OCI-LY3 (cell line): ENCODE results near the gene USF1.
"Not testable (repeated sequence)": the region's sequence is repeated elsewhere in the genome, so short reads cannot be mapped to it uniquely, and the experiment has no call there.

Experiments
- H2AFZ ChIP-seq: fragments of 200-600, 300-600 bp; shearing (Covaris generic); 2 replicates; pipeline ENCODE4 v1.6.0; 2014; ENCODE audit warnings: antibody characterized with exemption, low read depth, low read length
- H3K27ac ChIP-seq: fragments of 200-600, 300-600 bp; sonication (generic); 2 replicates; pipeline ENCODE4 v1.5.1; 2014; ENCODE audit warnings: mild to moderate bottlenecking, low read length, moderate library complexity, mixed read lengths
- H3K27me3 ChIP-seq: fragments of 200-600, 300-600 bp; sonication (generic); 2 replicates; pipeline ENCODE4 v1.6.1; 2014; ENCODE audit warnings: low read depth, low read length, mixed read lengths
- H3K36me3 ChIP-seq: fragments of 200-600, 300-600 bp; sonication (generic); replicated peaks from 2 replicates; pipeline ENCODE3; 2014; ENCODE audit warnings: low read depth, low read length, mixed read lengths
- H3K4me1 ChIP-seq: fragments of 300-600, 200-600 bp; sonication (generic); 2 replicates; pipeline ENCODE4 v1.6.1; 2014; ENCODE audit warnings: low read length, mixed read lengths
- H3K4me2 ChIP-seq: fragments of 200-600, 300-600 bp; sonication (generic); 2 replicates; pipeline ENCODE4 v1.6.1; 2014; ENCODE audit warnings: low read length, mixed read lengths
- H3K4me3 ChIP-seq: fragments of 300-600, 200-600 bp; sonication (generic); 2 replicates; pipeline ENCODE4 v1.5.1; 2014; ENCODE audit warnings: antibody characterized with exemption, mild to moderate bottlenecking, low read length, moderate library complexity
- H3K79me2 ChIP-seq: fragments of 300-600, 200-600 bp; shearing (Covaris generic); 2 replicates; pipeline ENCODE4 v1.6.1; 2014; ENCODE audit warnings: mild to moderate bottlenecking, low read length, mixed read lengths
- H3K9ac ChIP-seq: fragments of 300-600, 200-600 bp; shearing (Covaris generic); 2 replicates; pipeline ENCODE4 v1.6.0; 2014; ENCODE audit warnings: mild to moderate bottlenecking, low read length, moderate library complexity
- H3K9me3 ChIP-seq: fragments of 200-600, 300-600 bp; shearing (Covaris generic); 2 replicates; pipeline ENCODE4 v1.6.1; 2014; ENCODE audit warnings: low read length, mixed read lengths; ENCODE audit not compliant: insufficient read depth
- H4K20me1 ChIP-seq: fragments of 200-600, 300-600 bp; sonication (generic); 2 replicates; pipeline ENCODE4 v1.6.1; 2016; ENCODE audit warnings: low read length, mixed read lengths; ENCODE audit not compliant: insufficient read depth
- EZH2phosphoT487 ChIP-seq: fragments of 200-600 bp; shearing (Covaris generic); IDR thresholded peaks from 2 replicates; pipeline ENCODE4 v1.6.1; 2018; ENCODE audit warnings: antibody characterized with exemption, mixed run types, low read depth
- TF ChIP-seq, protein P1 (sequence below): fragments of 200-600, 300-600 bp; sonication (generic); IDR thresholded peaks from 2 replicates; pipeline ENCODE4 v1.5.1; 2014; ENCODE audit warnings: antibody characterized with exemption, low read length, low read depth

The USF1 gene

GRCh38 chr1:161019751-161020495 lies 25.9 kb downstream of the USF1 start:
- Histone ChIP-seq H2AFZ (no peak overlapping the region), H3K4me3 (peak overlapping the region; percentile 82), H3K27ac (no peak overlapping the region), H3K4me1 (peaks cover 16% of the 10 kb centered on the region), H3K9me3 (no peaks in the 10 kb centered on the region), H3K36me3 (no peaks in the 10 kb centered on the region), H3K79me2 (no peaks in the 10 kb centered on the region), H4K20me1 (no peaks in the 10 kb centered on the region), H3K4me2 (peak overlapping the region; percentile 82), H3K9ac (no peak overlapping the region), H3K27me3 (peaks cover 26% of the 10 kb centered on the region)
- no peak for TF ChIP-seq EZH2phosphoT487
- TF ChIP-seq, protein P1, sequence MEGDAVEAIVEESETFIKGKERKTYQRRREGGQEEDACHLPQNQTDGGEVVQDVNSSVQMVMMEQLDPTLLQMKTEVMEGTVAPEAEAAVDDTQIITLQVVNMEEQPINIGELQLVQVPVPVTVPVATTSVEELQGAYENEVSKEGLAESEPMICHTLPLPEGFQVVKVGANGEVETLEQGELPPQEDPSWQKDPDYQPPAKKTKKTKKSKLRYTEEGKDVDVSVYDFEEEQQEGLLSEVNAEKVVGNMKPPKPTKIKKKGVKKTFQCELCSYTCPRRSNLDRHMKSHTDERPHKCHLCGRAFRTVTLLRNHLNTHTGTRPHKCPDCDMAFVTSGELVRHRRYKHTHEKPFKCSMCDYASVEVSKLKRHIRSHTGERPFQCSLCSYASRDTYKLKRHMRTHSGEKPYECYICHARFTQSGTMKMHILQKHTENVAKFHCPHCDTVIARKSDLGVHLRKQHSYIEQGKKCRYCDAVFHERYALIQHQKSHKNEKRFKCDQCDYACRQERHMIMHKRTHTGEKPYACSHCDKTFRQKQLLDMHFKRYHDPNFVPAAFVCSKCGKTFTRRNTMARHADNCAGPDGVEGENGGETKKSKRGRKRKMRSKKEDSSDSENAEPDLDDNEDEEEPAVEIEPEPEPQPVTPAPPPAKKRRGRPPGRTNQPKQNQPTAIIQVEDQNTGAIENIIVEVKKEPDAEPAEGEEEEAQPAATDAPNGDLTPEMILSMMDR = no peak

DNA sequence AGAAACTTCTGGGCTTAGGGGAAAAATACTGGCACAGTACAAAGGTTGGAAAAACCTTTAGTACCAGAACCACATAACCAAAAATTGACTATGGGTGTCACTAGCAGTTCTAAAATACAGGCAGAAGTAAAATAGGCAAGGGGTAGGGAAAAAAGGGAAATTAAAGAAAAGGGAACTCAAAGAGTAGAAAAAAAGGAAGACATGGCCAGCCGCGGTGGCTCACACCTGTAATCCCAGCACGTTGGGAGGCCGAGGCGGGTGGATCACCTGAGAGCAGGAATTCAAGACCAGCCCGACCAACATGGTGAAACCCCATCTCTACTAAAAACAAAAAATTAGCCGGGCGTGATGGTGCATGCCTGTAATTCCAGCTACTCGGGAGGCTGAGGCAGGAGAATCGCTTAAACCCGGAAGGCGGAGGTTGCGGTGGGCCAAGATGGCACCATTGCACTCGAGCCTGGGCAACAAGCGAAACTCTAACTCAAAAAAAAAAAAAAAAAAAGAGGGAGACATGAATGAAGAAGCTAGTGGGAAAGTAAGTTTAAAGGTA lies 26.6 kb downstream of the USF1 start:
- not testable (repeated sequence) for H3K27ac ChIP-seq, H3K79me2 ChIP-seq, H3K36me3 ChIP-seq, H3K4me3 ChIP-seq, H3K9ac ChIP-seq, H2AFZ ChIP-seq, H3K4me2 ChIP-seq, H3K9me3 ChIP-seq, H4K20me1 ChIP-seq
- Histone ChIP-seq H3K4me1 (peaks cover 16% of the 10 kb centered on the region), H3K27me3 (peaks cover 26% of the 10 kb centered on the region)

DNA sequence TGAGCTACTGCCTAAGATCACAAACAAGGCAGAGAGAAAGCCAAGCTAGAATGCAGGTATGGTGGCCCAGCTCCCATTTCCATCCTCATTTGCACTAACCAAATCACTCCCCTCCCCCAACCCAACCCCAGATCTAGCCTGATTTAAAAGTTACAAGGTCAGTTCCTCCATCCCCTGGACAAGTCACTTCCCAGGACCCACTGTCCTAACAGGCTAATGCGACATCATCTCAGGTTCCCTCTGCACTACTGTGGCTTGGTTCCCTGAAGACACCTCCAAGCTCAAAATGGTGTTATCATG lies 27.2 kb downstream of the USF1 start:
- Histone ChIP-seq H3K27me3 (peaks cover 26% of the 10 kb centered on the region), H3K4me1 (peaks cover 22% of the 10 kb centered on the region), H3K4me2 (no peak overlapping the region), H4K20me1 (no peaks in the 10 kb centered on the region), H2AFZ (no peak overlapping the region), H3K27ac (no peak overlapping the region), H3K4me3 (no peak overlapping the region), H3K79me2 (no peaks in the 10 kb centered on the region), H3K36me3 (no peaks in the 10 kb centered on the region), H3K9ac (no peak overlapping the region), H3K9me3 (no peaks in the 10 kb centered on the region)
- no peak for TF ChIP-seq EZH2phosphoT487
- TF ChIP-seq, protein P1 = no peak

DNA sequence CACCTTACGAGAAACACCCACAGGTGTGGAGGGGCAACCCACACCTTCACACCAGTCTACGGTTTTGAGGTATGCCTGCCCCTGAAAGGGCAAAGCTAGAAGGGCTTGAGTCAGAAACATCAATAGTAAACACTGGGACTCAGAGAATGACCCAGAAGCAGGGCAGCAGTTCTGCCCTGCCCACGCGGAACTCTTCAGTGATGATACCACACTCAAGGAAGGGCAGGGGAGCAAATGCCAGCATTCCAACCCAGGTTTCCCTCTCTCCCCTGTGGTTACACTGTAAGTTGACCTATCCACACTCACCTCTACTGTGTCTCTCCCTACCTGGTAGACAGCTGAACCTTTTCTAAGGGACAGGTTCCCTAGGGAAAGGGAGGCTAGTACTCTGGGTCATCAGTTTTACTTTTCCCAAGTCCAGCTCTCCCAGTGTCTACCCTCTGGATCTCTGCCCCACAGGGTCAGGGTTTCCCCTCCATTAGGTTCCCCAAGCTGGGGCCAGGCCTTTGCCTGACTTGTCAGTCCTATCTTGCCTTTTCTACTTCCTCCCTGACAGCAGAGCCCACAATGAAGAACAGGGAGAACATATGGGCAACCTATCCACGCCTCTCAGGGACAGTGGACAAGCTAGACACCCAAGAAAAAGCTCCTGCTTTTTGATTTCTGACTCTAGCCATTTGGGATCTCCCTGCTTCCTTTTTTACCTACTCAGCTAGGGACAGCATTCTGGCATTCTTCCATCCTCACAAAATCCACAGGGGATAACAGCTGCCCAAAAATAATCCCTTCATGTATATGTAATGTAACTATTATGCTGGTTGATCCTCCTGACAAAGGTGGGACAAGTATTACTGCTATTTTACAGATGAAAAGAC lies 27.8 kb downstream of the USF1 start:
- peaks cover 28% of the 10 kb centered on the region for H3K4me1 ChIP-seq
- no peak overlapping the region for H3K27ac ChIP-seq
- H3K9me3 ChIP-seq = no peaks in the 10 kb centered on the region
- H3K27me3 ChIP-seq = peaks cover 26% of the 10 kb centered on the region
- H2AFZ ChIP-seq = no peak overlapping the region
- no peaks in the 10 kb centered on the region for H3K79me2 ChIP-seq
- no peak overlapping the region for H3K4me2 ChIP-seq
- no peak overlapping the region for H3K9ac ChIP-seq
- H4K20me1 ChIP-seq = no peaks in the 10 kb centered on the region
- no peak overlapping the region for H3K4me3 ChIP-seq
- no peaks in the 10 kb centered on the region for H3K36me3 ChIP-seq
- TF ChIP-seq EZH2phosphoT487 = no peak
- TF ChIP-seq, protein P1 = no peak

DNA sequence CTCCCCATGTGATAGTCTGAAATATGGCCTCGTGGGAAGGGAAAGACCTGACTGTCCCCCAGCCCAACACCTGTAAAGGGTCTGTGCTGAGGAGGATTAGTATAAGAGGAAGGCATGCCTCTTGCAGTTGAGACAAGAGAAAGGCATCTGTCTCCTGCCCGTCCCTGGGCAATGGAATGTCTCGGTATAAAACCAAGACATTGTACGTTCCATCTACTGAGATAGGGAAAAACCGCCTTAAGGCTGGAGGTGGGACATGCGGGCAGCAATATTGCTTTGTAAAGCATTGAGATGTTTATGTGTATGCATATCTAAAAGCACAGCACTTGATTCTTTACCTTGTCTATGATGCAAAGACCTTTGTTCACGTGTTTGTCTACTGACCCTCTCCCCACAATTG lies 28.6 kb downstream of the USF1 start:
- not testable (repeated sequence) for H3K79me2 ChIP-seq, H2AFZ ChIP-seq, H3K9me3 ChIP-seq, H3K4me2 ChIP-seq, H3K9ac ChIP-seq, H3K4me3 ChIP-seq, H3K27ac ChIP-seq, H4K20me1 ChIP-seq, H3K36me3 ChIP-seq
- peaks cover 26% of the 10 kb centered on the region for H3K27me3 ChIP-seq
- H3K4me1 ChIP-seq = peaks cover 31% of the 10 kb centered on the region

DNA sequence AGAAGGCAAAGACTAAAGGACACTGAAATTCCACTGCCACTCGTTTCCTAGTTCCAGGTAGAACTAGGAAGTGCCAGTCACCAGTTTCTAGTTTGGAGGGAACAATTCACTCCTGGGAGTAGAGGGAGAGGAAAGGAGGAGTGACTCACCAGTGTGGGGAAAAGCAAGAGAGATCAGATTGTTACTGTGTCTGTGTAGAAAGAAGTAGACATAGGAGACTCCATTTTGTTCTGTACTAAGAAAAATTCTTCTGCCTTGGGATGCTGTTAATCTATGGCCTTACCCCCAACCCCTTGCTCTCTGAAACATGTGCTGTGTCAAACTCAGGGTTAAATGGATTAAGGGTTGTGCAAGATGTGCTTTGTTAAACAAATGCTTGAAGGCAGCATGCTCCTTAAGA lies 29.1 kb downstream of the USF1 start:
- H3K4me1 ChIP-seq = peaks cover 26% of the 10 kb centered on the region
- not testable (repeated sequence) for H3K9ac ChIP-seq, H3K4me3 ChIP-seq, H3K27ac ChIP-seq, H4K20me1 ChIP-seq, H3K9me3 ChIP-seq, H3K36me3 ChIP-seq, H3K4me2 ChIP-seq, H3K79me2 ChIP-seq, H2AFZ ChIP-seq
- H3K27me3 ChIP-seq = peaks cover 26% of the 10 kb centered on the region
